Measurements from ENCODE around the gene CDK4.

CDK4 gene

DNA sequence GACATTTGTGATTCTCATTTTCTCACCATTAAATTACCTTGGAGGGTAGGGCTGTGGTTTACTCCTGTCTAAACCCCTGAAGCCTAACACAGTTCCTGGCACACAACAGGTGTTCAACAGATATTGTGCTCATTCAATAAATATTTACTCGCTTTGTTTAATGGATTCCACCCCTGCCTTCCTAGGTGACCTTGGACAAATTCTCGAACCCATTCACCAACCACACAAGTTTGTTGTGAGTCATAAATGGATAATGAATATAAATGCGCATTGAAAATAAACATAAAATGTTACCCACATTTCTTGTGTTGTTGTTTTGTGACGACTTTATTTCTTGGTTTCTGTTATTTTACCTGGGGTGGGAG, 30.1 kb upstream of the CDK4 start:
- no peak for TF ChIP-seq GABPA (IDR thresholded peaks at IDR 0.05; ENCODE audit: low read depth)
- TF ChIP-seq SPI1 (IDR thresholded peaks at IDR 0.05; ENCODE audit: borderline replicate concordance, low read depth) = no peak
- TF ChIP-seq POLR2AphosphoS5 (IDR thresholded peaks at IDR 0.05; ENCODE audit: low read depth) = no peak
- TF ChIP-seq, protein P1, sequence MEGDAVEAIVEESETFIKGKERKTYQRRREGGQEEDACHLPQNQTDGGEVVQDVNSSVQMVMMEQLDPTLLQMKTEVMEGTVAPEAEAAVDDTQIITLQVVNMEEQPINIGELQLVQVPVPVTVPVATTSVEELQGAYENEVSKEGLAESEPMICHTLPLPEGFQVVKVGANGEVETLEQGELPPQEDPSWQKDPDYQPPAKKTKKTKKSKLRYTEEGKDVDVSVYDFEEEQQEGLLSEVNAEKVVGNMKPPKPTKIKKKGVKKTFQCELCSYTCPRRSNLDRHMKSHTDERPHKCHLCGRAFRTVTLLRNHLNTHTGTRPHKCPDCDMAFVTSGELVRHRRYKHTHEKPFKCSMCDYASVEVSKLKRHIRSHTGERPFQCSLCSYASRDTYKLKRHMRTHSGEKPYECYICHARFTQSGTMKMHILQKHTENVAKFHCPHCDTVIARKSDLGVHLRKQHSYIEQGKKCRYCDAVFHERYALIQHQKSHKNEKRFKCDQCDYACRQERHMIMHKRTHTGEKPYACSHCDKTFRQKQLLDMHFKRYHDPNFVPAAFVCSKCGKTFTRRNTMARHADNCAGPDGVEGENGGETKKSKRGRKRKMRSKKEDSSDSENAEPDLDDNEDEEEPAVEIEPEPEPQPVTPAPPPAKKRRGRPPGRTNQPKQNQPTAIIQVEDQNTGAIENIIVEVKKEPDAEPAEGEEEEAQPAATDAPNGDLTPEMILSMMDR (IDR thresholded peaks at IDR 0.05; ENCODE audit: insufficient read depth, low read length) = no peak
- DNase-seq (ENCODE audit: low read depth in 1 of 2, low spot score in 1 of 2) = no peak
- Histone ChIP-seq H3K4me3 (replicated peaks; ENCODE audit: insufficient read depth, low read length) (no peak overlapping the region), H3K27me3 (ENCODE audit: insufficient read depth, poor library complexity, severe bottlenecking) (no peaks in the 10 kb centered on the region), H3K27ac (replicated peaks) (peak overlapping the region; percentile 71)

DNA sequence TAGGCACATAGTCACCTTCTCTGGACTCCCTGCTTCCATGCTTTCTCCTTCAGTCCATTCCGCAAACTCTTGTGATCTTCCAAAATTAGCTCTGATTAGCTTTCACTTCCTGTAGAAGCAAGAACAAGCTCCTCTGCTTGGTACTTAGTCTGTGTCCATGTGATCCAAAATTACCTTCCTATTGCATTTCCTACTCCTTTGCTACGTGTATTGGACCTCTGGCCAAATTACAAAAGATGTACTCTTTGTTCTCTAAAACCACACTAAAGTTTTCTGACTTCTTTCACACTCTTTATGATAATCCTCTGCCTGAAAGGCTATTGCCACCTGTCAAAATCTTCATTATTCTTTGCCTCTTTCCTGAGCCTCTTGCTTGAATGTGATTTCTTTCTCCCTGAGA, 29.7 kb upstream of the CDK4 start:
- peak overlapping the region; percentile 71 for H3K27ac ChIP-seq (replicated peaks)
- TF ChIP-seq GABPA (IDR thresholded peaks at IDR 0.05; ENCODE audit: low read depth) = no peak
- no peak for TF ChIP-seq POLR2AphosphoS5 (IDR thresholded peaks at IDR 0.05; ENCODE audit: low read depth)
- TF ChIP-seq, protein P2, sequence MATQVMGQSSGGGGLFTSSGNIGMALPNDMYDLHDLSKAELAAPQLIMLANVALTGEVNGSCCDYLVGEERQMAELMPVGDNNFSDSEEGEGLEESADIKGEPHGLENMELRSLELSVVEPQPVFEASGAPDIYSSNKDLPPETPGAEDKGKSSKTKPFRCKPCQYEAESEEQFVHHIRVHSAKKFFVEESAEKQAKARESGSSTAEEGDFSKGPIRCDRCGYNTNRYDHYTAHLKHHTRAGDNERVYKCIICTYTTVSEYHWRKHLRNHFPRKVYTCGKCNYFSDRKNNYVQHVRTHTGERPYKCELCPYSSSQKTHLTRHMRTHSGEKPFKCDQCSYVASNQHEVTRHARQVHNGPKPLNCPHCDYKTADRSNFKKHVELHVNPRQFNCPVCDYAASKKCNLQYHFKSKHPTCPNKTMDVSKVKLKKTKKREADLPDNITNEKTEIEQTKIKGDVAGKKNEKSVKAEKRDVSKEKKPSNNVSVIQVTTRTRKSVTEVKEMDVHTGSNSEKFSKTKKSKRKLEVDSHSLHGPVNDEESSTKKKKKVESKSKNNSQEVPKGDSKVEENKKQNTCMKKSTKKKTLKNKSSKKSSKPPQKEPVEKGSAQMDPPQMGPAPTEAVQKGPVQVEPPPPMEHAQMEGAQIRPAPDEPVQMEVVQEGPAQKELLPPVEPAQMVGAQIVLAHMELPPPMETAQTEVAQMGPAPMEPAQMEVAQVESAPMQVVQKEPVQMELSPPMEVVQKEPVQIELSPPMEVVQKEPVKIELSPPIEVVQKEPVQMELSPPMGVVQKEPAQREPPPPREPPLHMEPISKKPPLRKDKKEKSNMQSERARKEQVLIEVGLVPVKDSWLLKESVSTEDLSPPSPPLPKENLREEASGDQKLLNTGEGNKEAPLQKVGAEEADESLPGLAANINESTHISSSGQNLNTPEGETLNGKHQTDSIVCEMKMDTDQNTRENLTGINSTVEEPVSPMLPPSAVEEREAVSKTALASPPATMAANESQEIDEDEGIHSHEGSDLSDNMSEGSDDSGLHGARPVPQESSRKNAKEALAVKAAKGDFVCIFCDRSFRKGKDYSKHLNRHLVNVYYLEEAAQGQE (IDR thresholded peaks at IDR 0.05; ENCODE audit: insufficient replicate concordance, low read depth) = no peak
- TF ChIP-seq, protein P1 (IDR thresholded peaks at IDR 0.05; ENCODE audit: insufficient read depth, low read length) = no peak
- TF ChIP-seq SPI1 (IDR thresholded peaks at IDR 0.05; ENCODE audit: borderline replicate concordance, low read depth) = no peak
- DNase-seq (ENCODE audit: low read depth in 1 of 2, low spot score in 1 of 2) = no peak
- no peaks in the 10 kb centered on the region for H3K27me3 ChIP-seq (ENCODE audit: insufficient read depth, poor library complexity, severe bottlenecking)
- H3K4me3 ChIP-seq (replicated peaks; ENCODE audit: insufficient read depth, low read length) = no peak overlapping the region

DNA sequence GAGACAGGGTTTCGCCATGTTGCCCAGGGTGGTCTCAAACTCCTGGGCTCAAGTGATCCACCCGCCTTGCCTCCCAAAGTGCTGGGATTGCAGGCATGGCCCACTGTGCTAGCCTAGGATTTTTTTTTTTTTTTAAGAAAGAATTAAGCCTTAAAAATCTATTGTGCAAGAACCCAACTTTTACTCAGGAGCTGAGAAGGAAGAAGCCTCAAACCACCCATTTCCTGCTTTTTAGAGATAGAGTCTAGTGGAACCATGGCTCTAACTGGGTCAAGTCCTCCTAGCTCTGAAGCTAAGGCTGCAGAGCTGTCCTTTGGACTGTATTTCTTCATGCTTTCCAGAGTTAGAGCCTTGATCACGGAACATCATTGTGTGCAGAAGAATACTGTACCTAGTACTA, 29.1 kb upstream of the CDK4 start:
- H3K27me3 ChIP-seq (ENCODE audit: insufficient read depth, poor library complexity, severe bottlenecking) = no peaks in the 10 kb centered on the region
- no peak overlapping the region for H3K4me3 ChIP-seq (replicated peaks; ENCODE audit: insufficient read depth, low read length)
- peak overlapping the region; percentile 71 for H3K27ac ChIP-seq (replicated peaks)
- no peak for TF ChIP-seq SPI1 (IDR thresholded peaks at IDR 0.05; ENCODE audit: borderline replicate concordance, low read depth)
- no peak for TF ChIP-seq POLR2AphosphoS5 (IDR thresholded peaks at IDR 0.05; ENCODE audit: low read depth)
- TF ChIP-seq, protein P1 (IDR thresholded peaks at IDR 0.05; ENCODE audit: insufficient read depth, low read length) = no peak
- TF ChIP-seq GABPA (IDR thresholded peaks at IDR 0.05; ENCODE audit: low read depth) = no peak
- TF ChIP-seq, protein P2 (IDR thresholded peaks at IDR 0.05; ENCODE audit: insufficient replicate concordance, low read depth) = no peak
- peak in 1 of 2 experiments; percentile 46 for DNase-seq (ENCODE audit: low read depth in 1 of 2, low spot score in 1 of 2)

DNA sequence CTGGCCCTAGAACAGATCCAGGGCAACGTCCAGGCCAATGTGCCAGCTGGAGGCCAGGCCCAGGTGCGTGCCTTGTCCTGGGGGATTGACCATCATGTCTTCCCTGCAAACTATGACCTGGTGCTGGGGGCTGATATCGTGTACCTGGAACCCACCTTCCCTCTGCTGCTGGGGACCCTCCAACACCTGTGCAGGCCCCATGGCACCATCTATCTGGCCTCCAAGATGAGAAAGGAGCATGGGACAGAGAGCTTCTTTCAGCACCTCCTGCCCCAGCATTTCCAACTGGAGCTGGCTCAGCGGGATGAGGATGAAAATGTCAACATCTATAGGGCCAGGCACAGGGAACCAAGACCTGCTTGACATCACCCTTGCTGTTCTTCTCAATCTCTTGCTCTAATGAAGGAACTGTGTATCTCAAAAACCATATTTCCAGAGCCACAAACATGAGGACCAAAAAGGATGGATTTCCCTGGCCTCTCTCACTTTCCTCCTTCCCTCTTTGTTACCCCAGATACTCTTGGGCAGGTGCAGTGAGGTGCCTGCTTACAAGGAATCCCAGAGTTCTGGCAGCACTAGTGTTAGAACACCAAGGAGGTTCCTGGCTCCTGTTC, 28.3 kb upstream of the CDK4 start:
- Histone ChIP-seq H3K27ac (replicated peaks) (peak overlapping the region; percentile 71), H3K4me3 (replicated peaks; ENCODE audit: insufficient read depth, low read length) (no peak overlapping the region), H3K27me3 (ENCODE audit: insufficient read depth, poor library complexity, severe bottlenecking) (no peaks in the 10 kb centered on the region)
- TF ChIP-seq, protein P2 (IDR thresholded peaks at IDR 0.05; ENCODE audit: insufficient replicate concordance, low read depth) = no peak
- TF ChIP-seq POLR2AphosphoS5 (IDR thresholded peaks at IDR 0.05; ENCODE audit: low read depth) (no peak), GABPA (IDR thresholded peaks at IDR 0.05; ENCODE audit: low read depth) (no peak), SPI1 (IDR thresholded peaks at IDR 0.05; ENCODE audit: borderline replicate concordance, low read depth) (no peak)
- TF ChIP-seq, protein P1 (IDR thresholded peaks at IDR 0.05; ENCODE audit: insufficient read depth, low read length) = no peak
- DNase-seq (ENCODE audit: low read depth in 1 of 2, low spot score in 1 of 2) = no peak

All from HL-60 (cell line).